Astrocyte (in vitro differentiated cells and primary cell): ENCODE measurements around the gene MLN. TPM values are rescaled to one million over a fixed set of nuclear protein-coding genes. Genes with fewer than 3 reads are reported as not detected.

Experiments
- DNase-seq: peaks from one replicate; pipeline ENCODE4 v3.0.0-alpha.2; 2010; ENCODE audit warnings: low read depth
- FAIRE-seq: peaks from 2 replicates; lab custom pipeline; 2011; peaks lifted over from hg19 to GRCh38; lab: Jason Lieb, UNC
- H2AFZ ChIP-seq: 2 replicates; pipeline ENCODE4 v1.6.0; 2012; ENCODE audit warnings: low read depth, low read length, inconsistent platforms
- H3K27ac ChIP-seq: 2 replicates; pipeline ENCODE4 v1.5.1; 2011; ENCODE audit warnings: low read depth, low read length, inconsistent platforms
- H3K27me3 ChIP-seq: 2 replicates; pipeline ENCODE4 v1.6.0; 2011; ENCODE audit warnings: low read length, inconsistent platforms; ENCODE audit not compliant: insufficient read depth
- H3K36me3 ChIP-seq: 2 replicates; pipeline ENCODE4 v1.5.1; 2011; ENCODE audit warnings: low read length, inconsistent platforms; ENCODE audit not compliant: insufficient read depth
- H3K4me1 ChIP-seq: 2 replicates; pipeline ENCODE4 v1.5.1; 2011; ENCODE audit warnings: low read length, inconsistent platforms; ENCODE audit not compliant: insufficient read depth
- H3K4me2 ChIP-seq: 2 replicates; pipeline ENCODE4 v1.6.0; 2012; ENCODE audit warnings: low read length, inconsistent platforms
- H3K4me3 ChIP-seq: 2 replicates; pipeline ENCODE4 v1.5.1; 2011; ENCODE audit warnings: low read depth, mild to moderate bottlenecking, low read length, inconsistent platforms; ENCODE audit not compliant: insufficient read depth
- H3K79me2 ChIP-seq: 2 replicates; pipeline ENCODE4 v1.6.0; 2012; ENCODE audit warnings: mild to moderate bottlenecking, low read length, inconsistent platforms; ENCODE audit not compliant: insufficient read depth
- H3K9ac ChIP-seq: 2 replicates; pipeline ENCODE4 v1.6.0; 2012; ENCODE audit warnings: mild to moderate bottlenecking, low read length, inconsistent platforms
- H3K9me3 ChIP-seq: 2 replicates; pipeline ENCODE4 v1.5.1; 2012; ENCODE audit warnings: low read depth, mild to moderate bottlenecking, low read length, inconsistent platforms; ENCODE audit not compliant: insufficient read depth
- H4K20me1 ChIP-seq: 2 replicates; pipeline ENCODE4 v1.6.0; 2012; ENCODE audit warnings: low read length, inconsistent platforms; ENCODE audit not compliant: insufficient read depth
- H3K27ac Mint-ChIP-seq: one replicate; pipeline ENCODE4 v1.8.0; 2021; ENCODE audit warnings: mild to moderate bottlenecking, mixed read lengths; ENCODE audit not compliant: unreplicated experiment
- H3K27me3 Mint-ChIP-seq: one replicate; pipeline ENCODE4 v1.8.0; 2021; ENCODE audit warnings: low read depth, mixed read lengths; ENCODE audit not compliant: unreplicated experiment
- H3K36me3 Mint-ChIP-seq: one replicate; pipeline ENCODE4 v1.8.0; 2021; ENCODE audit warnings: low read depth, mixed read lengths; ENCODE audit not compliant: unreplicated experiment
- H3K4me1 Mint-ChIP-seq: one replicate; pipeline ENCODE4 v1.8.0; 2021; ENCODE audit warnings: low read depth, mixed read lengths; ENCODE audit not compliant: unreplicated experiment
- H3K4me3 Mint-ChIP-seq: one replicate; pipeline ENCODE4 v1.8.0; 2021; ENCODE audit warnings: mild to moderate bottlenecking, moderate library complexity, mixed read lengths; ENCODE audit not compliant: unreplicated experiment
- H3K9me3 Mint-ChIP-seq: one replicate; pipeline ENCODE4 v1.8.0; 2021; ENCODE audit warnings: mild to moderate bottlenecking, mixed read lengths; ENCODE audit not compliant: unreplicated experiment
- EZH2 ChIP-seq: IDR thresholded peaks from 2 replicates; pipeline ENCODE4 v1.6.1; 2012; ENCODE audit warnings: mild to moderate bottlenecking, low read length, inconsistent platforms; ENCODE audit not compliant: insufficient read depth
- total RNA-seq: library from RNA; stranded (reverse); gene quantifications from 2 replicates; pipeline ENCODE4 v1.2.1, GENCODE V29; 2021
- TF ChIP-seq, protein P1 (sequence below): IDR thresholded peaks from 2 replicates; pipeline ENCODE4 v1.5.1; 2011; ENCODE audit warnings: low read depth, mild to moderate bottlenecking, inconsistent platforms, low read length, moderate library complexity; ENCODE audit not compliant: insufficient read depth

Gene MLN
- total RNA-seq, 1 donor from 2014 or later: not detected

DNA sequence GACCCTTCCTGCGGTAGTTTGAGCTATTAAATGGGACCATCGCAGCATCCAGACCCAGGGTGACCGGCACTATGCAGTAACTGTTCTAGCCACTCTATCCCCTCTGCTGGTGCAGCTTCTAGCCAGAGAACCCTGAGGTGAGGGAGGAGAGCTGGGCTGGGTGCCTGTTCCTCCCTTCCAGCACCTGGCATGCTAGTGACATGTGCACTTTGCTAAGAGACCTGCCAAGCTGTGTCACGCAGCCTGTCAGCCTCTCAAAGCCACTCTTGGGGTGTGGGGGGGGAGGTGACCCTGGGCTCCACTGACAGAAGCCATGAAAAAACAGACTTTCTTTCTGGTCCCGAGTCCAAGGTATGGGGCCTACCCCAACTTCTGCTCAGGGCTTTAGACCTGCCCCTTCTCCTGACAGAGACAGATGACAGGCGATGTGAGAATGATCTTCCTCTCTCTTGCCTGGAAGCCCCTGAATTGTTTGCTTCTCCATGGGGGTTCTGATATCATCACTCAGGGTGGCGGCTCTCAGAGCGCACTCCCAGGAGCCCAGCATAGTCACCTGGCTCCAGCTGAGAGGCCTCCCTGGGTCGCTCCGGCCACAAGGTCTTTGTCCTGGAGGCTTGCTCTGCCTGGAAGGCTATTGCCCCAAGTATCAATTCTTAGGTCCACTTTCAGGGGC, 47.2 kb upstream of the MLN start:
- Mint-ChIP-seq H3K4me3 (no peak overlapping the region), H3K27ac (no peak overlapping the region), H3K36me3 (no peaks in the 10 kb centered on the region), H3K27me3 (peaks cover 46% of the 10 kb centered on the region), H3K9me3 (no peaks in the 10 kb centered on the region), H3K4me1 (no peaks in the 10 kb centered on the region)
- Histone ChIP-seq H3K4me2 (no peak overlapping the region), H3K27ac (no peak overlapping the region), H3K36me3 (no peaks in the 10 kb centered on the region), H3K27me3 (peaks cover 7% of the 10 kb centered on the region), H3K9ac (no peak overlapping the region), H3K79me2 (no peaks in the 10 kb centered on the region), H4K20me1 (no peaks in the 10 kb centered on the region), H3K4me1 (no peaks in the 10 kb centered on the region), H3K9me3 (no peaks in the 10 kb centered on the region), H2AFZ (no peak overlapping the region), H3K4me3 (no peak overlapping the region)
- TF ChIP-seq, protein P1, sequence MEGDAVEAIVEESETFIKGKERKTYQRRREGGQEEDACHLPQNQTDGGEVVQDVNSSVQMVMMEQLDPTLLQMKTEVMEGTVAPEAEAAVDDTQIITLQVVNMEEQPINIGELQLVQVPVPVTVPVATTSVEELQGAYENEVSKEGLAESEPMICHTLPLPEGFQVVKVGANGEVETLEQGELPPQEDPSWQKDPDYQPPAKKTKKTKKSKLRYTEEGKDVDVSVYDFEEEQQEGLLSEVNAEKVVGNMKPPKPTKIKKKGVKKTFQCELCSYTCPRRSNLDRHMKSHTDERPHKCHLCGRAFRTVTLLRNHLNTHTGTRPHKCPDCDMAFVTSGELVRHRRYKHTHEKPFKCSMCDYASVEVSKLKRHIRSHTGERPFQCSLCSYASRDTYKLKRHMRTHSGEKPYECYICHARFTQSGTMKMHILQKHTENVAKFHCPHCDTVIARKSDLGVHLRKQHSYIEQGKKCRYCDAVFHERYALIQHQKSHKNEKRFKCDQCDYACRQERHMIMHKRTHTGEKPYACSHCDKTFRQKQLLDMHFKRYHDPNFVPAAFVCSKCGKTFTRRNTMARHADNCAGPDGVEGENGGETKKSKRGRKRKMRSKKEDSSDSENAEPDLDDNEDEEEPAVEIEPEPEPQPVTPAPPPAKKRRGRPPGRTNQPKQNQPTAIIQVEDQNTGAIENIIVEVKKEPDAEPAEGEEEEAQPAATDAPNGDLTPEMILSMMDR: no peak
- no peak for TF ChIP-seq EZH2
- DNase-seq (no peak), FAIRE-seq (no peak)

DNA sequence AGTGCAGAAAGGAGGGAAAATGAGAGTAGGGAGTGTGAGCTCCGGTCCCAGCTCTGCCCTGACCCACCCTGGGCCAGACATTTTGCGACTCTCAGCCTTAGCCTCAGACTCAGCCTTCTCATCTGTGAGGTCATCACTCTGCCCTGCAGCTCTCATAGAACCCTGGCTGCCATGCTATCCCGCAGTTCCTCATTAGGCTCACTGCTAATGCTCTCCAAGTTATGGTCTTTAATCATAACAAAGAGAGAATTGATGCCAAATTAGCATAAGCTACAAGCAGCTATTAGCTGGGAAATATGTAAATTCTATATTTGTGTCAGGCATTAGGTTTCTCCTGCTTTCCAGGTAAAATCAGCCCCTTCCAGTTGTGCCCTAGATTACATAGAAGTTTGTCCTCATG, 46.5 kb upstream of the MLN start:
- Histone ChIP-seq H4K20me1 (no peaks in the 10 kb centered on the region), H2AFZ (no peak overlapping the region), H3K79me2 (no peaks in the 10 kb centered on the region), H3K27me3 (peaks cover 7% of the 10 kb centered on the region), H3K27ac (no peak overlapping the region), H3K4me3 (no peak overlapping the region), H3K4me1 (no peaks in the 10 kb centered on the region), H3K36me3 (no peaks in the 10 kb centered on the region), H3K9ac (no peak overlapping the region), H3K9me3 (no peaks in the 10 kb centered on the region), H3K4me2 (no peak overlapping the region)
- FAIRE-seq: no peak
- TF ChIP-seq, protein P1: no peak
- TF ChIP-seq EZH2: no peak
- Mint-ChIP-seq H3K27ac (no peak overlapping the region), H3K4me3 (no peak overlapping the region), H3K36me3 (no peaks in the 10 kb centered on the region), H3K9me3 (no peaks in the 10 kb centered on the region), H3K27me3 (peaks cover 44% of the 10 kb centered on the region), H3K4me1 (no peaks in the 10 kb centered on the region)
- no peak for DNase-seq

DNA sequence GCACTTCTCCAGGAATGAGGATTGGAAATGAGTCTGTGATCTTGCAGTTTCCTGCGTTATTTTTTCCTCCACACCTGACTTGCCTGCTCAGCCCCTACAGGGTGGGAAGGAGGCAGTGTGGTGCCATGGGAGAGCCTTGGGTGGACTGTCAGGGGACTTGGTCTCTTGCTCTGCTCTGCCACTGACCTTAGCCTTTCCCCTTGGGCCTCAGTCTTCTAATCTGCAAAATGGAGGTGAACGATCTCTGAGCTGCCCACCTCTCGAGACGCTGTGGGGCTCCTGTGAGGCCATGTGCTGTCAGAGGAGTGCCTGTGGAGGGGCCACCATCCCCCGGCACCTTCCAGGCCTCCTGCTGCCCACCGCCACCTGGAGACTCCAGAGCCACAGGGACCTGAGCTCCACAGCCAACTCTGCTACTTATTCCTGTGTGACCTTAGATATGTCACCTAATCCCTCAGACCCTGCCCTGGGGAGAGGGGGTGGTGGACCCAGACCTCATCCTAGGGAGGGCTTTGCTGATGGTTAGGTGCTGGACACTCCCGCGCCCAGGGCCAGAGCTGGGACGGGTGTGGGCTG, 45.8 kb upstream of the MLN start:
- Mint-ChIP-seq H3K9me3 (peaks cover 2% of the 10 kb centered on the region), H3K4me1 (no peaks in the 10 kb centered on the region), H3K4me3 (no peak overlapping the region), H3K27me3 (peaks cover 42% of the 10 kb centered on the region), H3K36me3 (no peaks in the 10 kb centered on the region), H3K27ac (no peak overlapping the region)
- Histone ChIP-seq H3K27me3 (peaks cover 7% of the 10 kb centered on the region), H3K4me3 (no peak overlapping the region), H3K4me1 (no peaks in the 10 kb centered on the region), H3K27ac (no peak overlapping the region), H3K9me3 (no peaks in the 10 kb centered on the region), H3K79me2 (no peaks in the 10 kb centered on the region), H4K20me1 (no peaks in the 10 kb centered on the region), H3K9ac (no peak overlapping the region), H2AFZ (no peak overlapping the region), H3K4me2 (no peak overlapping the region), H3K36me3 (no peaks in the 10 kb centered on the region)
- DNase-seq (no peak), FAIRE-seq (no peak)
- TF ChIP-seq, protein P1: no peak
- TF ChIP-seq EZH2: no peak
